ENCODE data around the gene SPAG8.

SPAG8 gene

GRCh38 chr9:35792024-35792813 lies 19.8 kb downstream of the SPAG8 start:
- no peak for DNase-seq (ENCODE audit: low read depth)
- H3K4me3 ChIP-seq (ENCODE audit: low read depth, low read length) = no peak overlapping the region
- TF ChIP-seq CTCF (IDR thresholded peaks at IDR 0.05; ENCODE audit: control insufficient read depth, extremely low read depth, insufficient read depth) = no peak

- H3K4me3 ChIP-seq (ENCODE audit: low read depth, low read length) = no peak within 1 kb of the TSS
- no peak for DNase-seq (ENCODE audit: low read depth)
- no peak for TF ChIP-seq CTCF (IDR thresholded peaks at IDR 0.05; ENCODE audit: control insufficient read depth, extremely low read depth, insufficient read depth)
Observed at GRCh38 chr9:35791297-35791921, 20.7 kb downstream of the SPAG8 start, which contains the start of gene NPR2. NPR2 (plus strand) TSS chr9:35791591; CDS start chr9:35792409, 818 bp downstream.

GRCh38 chr9:35790385-35791296 lies 21.4 kb downstream of the SPAG8 start:
- TF ChIP-seq CTCF (IDR thresholded peaks at IDR 0.05; ENCODE audit: control insufficient read depth, extremely low read depth, insufficient read depth) = peak; percentile 97
- H3K4me3 ChIP-seq (ENCODE audit: low read depth, low read length) = no peak overlapping the region
- DNase-seq (ENCODE audit: low read depth) = no peak

GRCh38 chr9:35790025-35790384 lies 22.1 kb downstream of the SPAG8 start:
- DNase-seq (ENCODE audit: low read depth) = no peak
- TF ChIP-seq CTCF (IDR thresholded peaks at IDR 0.05; ENCODE audit: control insufficient read depth, extremely low read depth, insufficient read depth) = no peak
- H3K4me3 ChIP-seq (ENCODE audit: low read depth, low read length) = no peak overlapping the region

- H3K4me3 ChIP-seq (ENCODE audit: low read depth, low read length) = no peak overlapping the region
- DNase-seq (ENCODE audit: low read depth) = no peak
- TF ChIP-seq CTCF (IDR thresholded peaks at IDR 0.05; ENCODE audit: control insufficient read depth, extremely low read depth, insufficient read depth) = no peak
Observed at GRCh38 chr9:35789541-35789940, 22.5 kb downstream of the SPAG8 start.

GRCh38 chr9:35783418-35783817 lies 28.6 kb downstream of the SPAG8 start:
- DNase-seq (ENCODE audit: low read depth) = no peak
- no peak overlapping the region for H3K4me3 ChIP-seq (ENCODE audit: low read depth, low read length)
- no peak for TF ChIP-seq CTCF (IDR thresholded peaks at IDR 0.05; ENCODE audit: control insufficient read depth, extremely low read depth, insufficient read depth)

All from LNCaP clone FGC (cell line).